HG02943 (cell line): ENCODE measurements around the gene ACTR8.

Experiments used
- ATAC-seq: cut with Tn5 transposase; IDR thresholded peaks from one replicate; pipeline ENCODE4 v1.9.1; 2021; ENCODE audit warnings: mild to moderate bottlenecking, low read depth, moderate library complexity; ENCODE audit not compliant: unreplicated experiment

Gene ACTR8

GRCh38 chr3:53865732-53866499 is 16.0 kb downstream of the ACTR8 start:
- no peak for ATAC-seq

DNA sequence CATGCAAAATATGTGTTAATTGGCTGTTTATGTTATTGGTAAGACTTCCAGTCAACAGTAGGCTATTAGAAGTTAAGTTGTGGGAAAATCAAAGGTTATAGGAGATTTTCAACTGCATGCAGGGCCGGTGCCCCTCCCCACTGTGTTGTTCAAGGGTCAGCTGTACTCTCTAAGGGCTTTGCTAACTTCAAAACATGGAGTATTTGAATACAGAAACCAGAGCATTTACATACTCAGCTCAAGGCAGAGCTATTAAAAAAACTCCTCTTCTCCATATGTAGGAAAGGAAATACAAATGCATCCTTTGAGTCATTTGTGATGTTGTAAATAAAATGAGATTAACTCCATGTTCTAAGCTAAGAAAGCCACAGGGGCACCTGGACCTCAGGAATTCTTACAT is 18.8 kb downstream of the ACTR8 start:
- no peak for ATAC-seq

DNA sequence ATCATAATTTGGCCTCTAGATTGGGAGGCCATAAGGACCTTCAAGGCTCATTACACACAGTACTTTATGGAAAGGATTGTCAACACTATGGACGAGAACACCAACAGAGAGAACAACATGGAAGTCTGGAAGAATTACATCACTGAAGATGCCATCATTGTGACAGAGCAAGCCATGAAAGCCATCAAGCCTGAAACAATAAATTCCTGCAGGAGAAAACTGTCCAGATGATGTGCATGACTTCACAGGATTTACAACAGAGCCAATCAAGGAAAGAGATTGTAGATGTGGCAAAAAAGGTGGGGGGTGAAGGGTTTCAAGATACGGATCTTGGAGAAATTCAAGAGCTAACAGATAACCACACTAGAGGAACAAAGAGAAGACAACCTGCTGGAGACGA is 19.7 kb downstream of the ACTR8 start:
- no peak for ATAC-seq

DNA sequence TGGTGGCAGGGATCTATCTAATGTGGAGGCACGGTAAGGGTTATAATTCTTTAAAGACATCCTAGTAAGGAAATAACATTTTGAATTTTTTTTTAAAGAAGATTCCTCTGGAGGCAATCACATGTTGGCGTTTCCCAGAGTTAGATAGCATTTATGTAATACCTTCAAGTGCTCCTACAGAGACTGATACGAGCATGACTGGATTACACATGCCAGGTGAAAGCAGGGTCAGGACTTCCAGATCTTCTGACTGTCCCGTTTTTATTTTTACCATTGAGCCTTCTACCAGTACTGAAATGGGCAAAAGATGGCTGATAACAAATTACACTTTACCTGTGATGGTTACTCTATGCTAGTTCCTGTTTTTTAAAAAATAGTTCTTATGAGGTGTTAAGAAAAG is 21.8 kb downstream of the ACTR8 start:
- ATAC-seq: no peak

DNA sequence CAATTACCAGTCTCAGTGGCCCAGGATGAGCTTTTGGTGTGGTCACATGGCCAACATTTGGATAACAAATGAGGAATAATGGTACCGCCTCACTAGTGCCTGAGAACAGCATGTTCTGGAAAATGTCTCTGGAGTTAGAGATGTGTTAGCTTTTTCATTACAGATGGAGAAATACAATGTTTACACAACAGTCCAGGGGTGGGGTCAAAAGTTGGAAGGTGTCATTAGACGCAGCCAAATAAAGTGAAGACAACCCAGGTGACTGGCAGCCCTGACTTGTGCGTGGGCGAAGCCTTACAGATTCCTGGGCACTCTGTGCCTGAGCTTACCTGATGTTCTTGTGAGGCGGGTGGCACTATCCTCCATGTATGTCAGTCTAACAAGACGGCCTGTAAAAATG is 22.8 kb downstream of the ACTR8 start:
- no peak for ATAC-seq

- no peak for ATAC-seq
Measured at GRCh38 chr3:53858096-53858741, 23.7 kb downstream of the ACTR8 start.

DNA sequence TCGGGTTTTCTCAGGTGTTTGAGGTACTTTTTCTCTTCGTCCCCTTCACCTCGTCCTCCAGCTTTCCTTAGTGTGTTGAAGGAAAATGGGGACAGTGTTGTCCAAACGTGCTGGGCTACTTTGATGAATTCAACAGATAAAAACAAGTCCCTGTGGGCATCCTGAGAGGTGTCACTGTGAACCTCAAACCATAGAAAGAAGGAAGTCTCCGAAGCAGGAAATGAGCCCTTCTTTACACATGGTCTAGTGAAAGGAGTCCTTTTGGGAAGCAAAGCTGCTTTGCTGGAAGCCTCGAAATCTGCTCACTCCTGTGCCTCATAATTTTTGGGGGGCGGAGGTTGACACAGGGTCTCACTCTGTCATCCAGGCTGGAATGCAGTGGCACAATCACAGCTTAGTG is 25.0 kb downstream of the ACTR8 start:
- no peak for ATAC-seq

DNA sequence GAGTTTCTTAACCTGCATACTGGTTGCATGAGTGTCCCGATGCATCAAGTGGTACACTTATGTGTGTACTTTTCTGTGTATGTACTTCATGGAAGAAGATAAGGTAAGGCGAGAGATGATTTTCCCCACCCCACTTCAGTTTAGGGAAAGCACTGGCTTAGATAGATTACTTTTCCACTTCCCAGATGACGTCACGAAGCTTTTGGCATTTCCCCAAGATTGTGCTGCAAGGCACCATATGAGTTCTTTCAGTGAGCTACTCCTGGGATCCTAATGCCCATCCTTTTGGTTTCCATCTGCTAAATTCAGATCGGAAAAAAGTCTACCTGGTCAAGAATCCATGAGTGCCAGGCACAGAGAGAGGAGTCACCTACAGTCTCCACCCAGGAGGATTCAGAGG is 31.1 kb downstream of the ACTR8 start:
- no peak for ATAC-seq

DNA sequence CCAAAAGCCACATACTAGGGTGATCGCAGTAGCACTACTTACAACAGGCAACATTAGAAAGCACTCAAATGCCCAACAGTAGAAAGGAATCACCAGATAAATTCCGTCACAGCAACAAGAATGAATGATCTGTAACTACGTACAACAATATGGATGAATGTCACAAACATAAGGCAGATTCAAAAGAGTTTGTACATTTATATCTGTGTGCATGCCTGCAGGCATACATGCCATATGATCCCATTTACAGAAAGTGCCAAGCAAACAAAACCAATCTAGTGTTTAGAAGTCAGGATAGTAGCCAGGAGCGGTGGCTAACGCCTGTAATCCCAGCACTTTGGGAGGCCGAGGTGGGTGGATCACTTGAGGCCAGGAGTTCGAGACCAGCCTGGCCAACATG is 32.0 kb downstream of the ACTR8 start:
- no peak for ATAC-seq

DNA sequence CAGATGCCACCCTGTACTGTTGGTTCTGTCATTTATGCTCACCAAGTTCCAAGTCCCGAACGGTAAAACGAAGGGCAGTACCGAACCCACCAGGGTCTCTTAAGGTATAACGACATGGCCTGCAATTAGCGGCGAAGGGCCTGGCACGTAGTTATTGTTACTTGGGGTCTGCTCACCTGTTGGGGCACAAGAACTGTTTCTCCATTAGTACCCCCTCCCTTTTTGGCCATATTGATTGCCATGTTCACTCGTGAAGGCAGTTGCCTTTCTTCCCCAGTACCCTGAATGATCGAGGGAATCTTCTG is 35.1 kb downstream of the ACTR8 start:
- no peak for ATAC-seq

DNA sequence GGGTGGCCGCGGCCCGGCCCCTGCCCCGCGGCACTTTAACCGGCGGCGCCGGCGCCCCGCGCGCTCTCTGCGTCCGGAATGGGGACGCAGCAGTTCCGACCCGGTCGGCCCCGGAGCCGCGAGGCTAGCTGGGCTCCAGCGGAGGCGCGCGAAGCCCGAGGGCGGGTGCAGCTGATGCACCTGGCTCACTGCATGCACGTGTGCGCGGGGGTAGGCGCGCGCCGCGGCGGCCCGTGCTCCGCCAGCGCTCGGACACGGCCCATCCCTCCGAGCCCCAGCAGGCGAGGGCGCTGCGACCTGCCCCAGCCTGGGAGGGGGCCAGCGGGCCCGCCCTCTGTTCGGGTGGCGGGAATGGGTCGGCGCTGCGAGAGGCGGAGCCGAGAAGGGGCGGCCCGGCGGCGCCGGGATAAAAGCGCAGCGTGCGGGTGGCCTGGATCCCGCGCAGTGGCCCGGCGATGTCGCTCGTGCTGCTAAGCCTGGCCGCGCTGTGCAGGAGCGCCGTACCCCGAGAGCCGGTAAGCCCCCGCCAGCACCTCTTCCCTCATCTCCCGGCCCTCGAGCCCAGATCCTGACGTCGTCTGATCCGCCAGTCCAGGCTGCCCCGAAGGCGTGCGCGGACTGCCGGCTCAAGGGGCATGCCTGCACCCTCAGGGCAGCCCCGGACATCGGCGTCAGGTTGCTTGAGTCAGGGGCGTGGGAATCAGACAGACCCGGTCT is 35.7 kb downstream of the ACTR8 start, which contains the start of the genes CHDH and IL17RB:
Gene CHDH, minus strand, starts transcription at position 286 of the 717 bp plus-strand sequence. CDS start 22,411 bp downstream, outside the sequence.
Gene IL17RB, plus strand, starts transcription at position 435 of the 717 bp plus-strand sequence. Its CDS starts 21 bp downstream, at position 456.
- peak; percentile 26 for ATAC-seq

- ATAC-seq: no peak
Measured at GRCh38 chr3:53845881-53846133, 36.1 kb downstream of the ACTR8 start.

DNA sequence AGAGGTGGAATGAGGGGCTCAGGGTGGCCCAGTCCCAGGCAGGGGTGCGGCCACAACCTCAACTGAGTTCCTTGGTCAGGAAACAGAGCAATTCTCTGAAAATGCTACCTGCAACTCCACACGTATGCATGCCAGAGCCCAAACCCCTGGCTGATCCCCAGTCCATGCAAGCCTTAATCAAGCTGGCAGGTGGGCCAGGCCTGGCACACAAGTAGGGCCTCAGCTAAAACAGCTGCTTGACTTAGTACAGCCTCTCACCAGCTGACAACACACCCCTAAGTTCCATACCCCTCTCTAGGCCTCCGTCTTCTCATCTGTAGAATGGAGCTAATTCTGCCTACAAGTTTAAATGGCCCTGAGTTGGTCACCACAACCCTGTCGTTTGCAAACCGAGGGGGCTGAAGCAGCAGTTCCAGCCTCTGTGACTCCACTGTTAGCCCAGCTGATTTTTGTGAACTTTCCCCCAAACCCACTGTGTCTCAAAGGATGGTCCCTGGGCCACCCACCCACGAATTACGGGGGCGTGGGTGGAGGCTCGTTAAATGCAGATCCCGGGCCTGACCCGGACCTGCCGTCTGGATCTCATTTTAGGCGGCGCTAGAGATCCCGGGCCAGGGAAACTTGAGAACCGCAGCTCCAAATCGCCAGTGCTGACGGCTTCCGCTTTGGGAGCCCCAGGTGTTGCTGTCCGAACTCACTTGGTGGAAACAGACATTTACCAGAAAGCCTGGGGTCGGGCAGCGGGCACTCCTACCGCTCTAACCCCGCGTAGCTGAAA is 36.7 kb downstream of the ACTR8 start:
- ATAC-seq: no peak

DNA sequence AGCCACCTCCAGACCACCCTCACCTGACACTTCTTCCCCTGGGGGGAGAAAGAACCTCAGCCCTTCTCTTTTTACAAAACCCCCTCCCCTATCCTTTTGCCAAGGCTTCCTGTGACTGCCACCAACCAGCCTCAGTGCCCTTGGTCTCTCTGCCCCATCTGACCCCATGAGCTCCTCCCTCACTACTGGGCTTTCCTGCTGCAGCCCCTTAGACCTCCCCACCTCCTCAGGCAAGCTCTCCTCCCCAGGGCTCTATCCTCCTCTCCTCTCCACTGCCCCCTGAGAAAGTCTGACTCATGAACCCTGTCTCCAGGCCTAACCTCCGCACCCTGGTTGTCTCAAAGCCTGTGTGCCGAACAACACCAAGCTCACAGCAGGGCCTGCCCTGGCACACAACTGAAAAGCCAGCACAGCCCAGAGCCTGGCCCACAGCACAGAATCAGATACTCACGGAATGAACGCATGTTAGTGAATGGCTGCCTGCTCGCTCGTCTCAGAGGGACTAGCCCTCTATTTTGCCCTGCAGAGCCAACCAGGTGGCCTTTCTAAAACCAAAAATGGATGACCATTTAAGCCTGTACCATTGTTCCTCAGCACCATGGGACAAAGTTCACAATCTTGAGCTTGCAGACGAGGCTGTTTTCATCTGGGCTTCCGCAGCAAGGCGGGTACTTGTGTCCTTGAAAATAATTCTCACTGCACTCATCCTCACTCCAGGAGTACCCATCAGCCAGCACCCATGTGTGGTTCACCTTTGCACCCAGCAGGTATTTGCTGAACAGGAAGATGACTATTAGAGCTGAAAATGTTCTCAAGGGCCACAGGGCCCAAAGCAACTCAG is 37.5 kb downstream of the ACTR8 start:
- peak; percentile 6 for ATAC-seq

- ATAC-seq: peak; percentile 54
Measured at GRCh38 chr3:53843195-53844177, 38.5 kb downstream of the ACTR8 start.

DNA sequence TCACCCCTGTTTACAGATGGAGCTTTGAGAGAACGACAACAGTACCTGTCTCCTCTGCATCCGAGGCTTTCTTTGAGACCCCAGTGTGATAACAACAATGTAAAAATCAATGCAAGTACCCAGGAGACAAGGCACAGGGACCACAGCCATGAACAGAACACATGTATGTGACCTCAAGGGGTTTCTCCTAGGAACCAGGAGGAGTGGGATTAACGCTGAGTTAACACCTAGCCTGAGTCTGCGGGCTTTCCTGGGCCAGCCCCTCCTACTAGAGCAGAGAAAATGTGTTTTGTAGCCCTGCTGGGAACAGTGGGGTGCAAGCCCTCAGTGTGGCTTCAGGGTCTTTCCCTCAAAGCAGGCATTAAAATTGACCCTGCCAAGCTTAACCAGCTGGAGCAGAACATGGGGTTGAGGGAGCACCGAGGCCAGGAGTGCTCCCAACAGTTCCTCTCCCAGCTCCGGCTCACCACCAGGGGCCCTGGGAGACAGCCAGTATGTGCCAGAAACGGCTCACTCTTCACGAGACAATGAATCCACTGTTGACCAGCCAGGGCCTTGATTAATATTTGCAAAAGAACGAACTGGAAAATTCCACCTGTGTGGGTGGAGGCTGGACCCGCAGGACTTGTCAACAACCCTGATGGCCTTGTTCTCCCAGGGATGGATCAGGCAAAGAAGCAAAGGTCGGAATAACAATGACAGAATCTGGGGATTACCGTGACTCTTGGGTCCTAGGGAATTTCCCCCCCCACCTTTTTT is 39.3 kb downstream of the ACTR8 start:
- ATAC-seq: no peak

GRCh38 chr3:53841296-53841695 is 40.7 kb downstream of the ACTR8 start:
- ATAC-seq: no peak

DNA sequence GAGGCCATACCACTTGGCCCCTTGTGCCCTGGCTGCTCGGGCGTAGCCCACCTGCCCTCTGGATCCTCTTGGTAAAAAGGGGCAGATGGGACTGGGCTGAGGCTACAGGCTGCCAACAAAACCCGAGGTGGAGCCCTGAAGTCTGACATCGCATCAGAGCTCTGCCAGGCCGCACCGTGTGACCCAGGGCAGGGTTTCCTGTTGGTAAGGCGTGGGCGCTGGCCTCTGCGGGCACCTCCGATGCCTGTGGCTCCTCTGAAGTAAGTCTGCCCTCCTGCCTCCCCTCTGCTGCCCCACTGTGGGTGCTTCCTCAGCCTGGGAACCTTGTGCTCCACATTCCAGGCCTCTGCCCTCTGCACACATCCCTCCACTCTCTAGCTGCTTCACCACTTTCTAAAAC is 44.6 kb downstream of the ACTR8 start:
- ATAC-seq: no peak
